Fibroblast of lung (primary cell): ENCODE data around the gene RUNX2. TPM values are rescaled to one million over a fixed set of nuclear protein-coding genes. Genes with fewer than 3 reads are reported as not detected.
"Not testable (repeated sequence)": the region's sequence is repeated elsewhere in the genome, so short reads cannot be mapped to it uniquely, and the experiment has no call there.

Source experiments
- DNase-seq, 2 donors: peaks; one replicate each; pipeline versions ENCODE4 v3.0.0 to v3.0.0-alpha.2; 2010; ENCODE audit warnings: low read depth in 2 of 2
- H2AFZ ChIP-seq: 2 replicates; pipeline ENCODE4 v1.5.1; 2012; ENCODE audit warnings: low read length, control low read depth, inconsistent platforms
- H3K27ac ChIP-seq: 2 replicates; pipeline ENCODE4 v1.5.1; 2011; ENCODE audit warnings: low read length, control low read depth; ENCODE audit not compliant: insufficient read depth
- H3K27me3 ChIP-seq: 2 replicates; pipeline ENCODE4 v1.5.1; 2011; ENCODE audit warnings: mild to moderate bottlenecking, low read length; ENCODE audit not compliant: control insufficient read depth, insufficient read depth
- H3K36me3 ChIP-seq: 2 replicates; pipeline ENCODE4 v1.5.1; 2011; ENCODE audit warnings: low read length; ENCODE audit not compliant: control insufficient read depth, insufficient read depth
- H3K4me1 ChIP-seq: 2 replicates; pipeline ENCODE4 v1.5.1; 2011; ENCODE audit warnings: low read length; ENCODE audit not compliant: control insufficient read depth, insufficient read depth; ENCODE audit errors: extremely low read depth
- H3K4me2 ChIP-seq: 2 replicates; pipeline ENCODE4 v1.5.1; 2011; ENCODE audit warnings: low read length, control low read depth; ENCODE audit not compliant: insufficient read depth; ENCODE audit errors: extremely low read depth
- H3K4me3 ChIP-seq, 4 experiments: fragments of 200-600 bp in 1 of 4; sonication (generic) in 1 of 4; replicated peaks in 1 of 4; 2 replicates each; pipeline ENCODE4 v1.5.1; 2011 to 2016; ENCODE audit warnings: low read length in 4 of 4, low read depth in 3 of 4, mild to moderate bottlenecking in 3 of 4, control low read depth in 2 of 4, inconsistent platforms in 1 of 4, mixed read lengths in 1 of 4; ENCODE audit not compliant: insufficient read depth in 1 of 4; ENCODE audit errors: control extremely low read depth in 1 of 4
- H3K79me2 ChIP-seq: 2 replicates; pipeline ENCODE4 v1.5.1; 2012; ENCODE audit warnings: mild to moderate bottlenecking, low read length, inconsistent platforms; ENCODE audit not compliant: control insufficient read depth, insufficient read depth
- H3K9ac ChIP-seq: 2 replicates; pipeline ENCODE4 v1.5.1; 2011; ENCODE audit warnings: mild to moderate bottlenecking, low read length, control low read depth; ENCODE audit not compliant: insufficient read depth
- H3K9me3 ChIP-seq: 2 replicates; pipeline ENCODE4 v1.5.1; 2012; ENCODE audit warnings: low read depth, low read length; ENCODE audit not compliant: control insufficient read depth, insufficient read depth
- H4K20me1 ChIP-seq: 2 replicates; pipeline ENCODE4 v1.5.1; 2011; ENCODE audit warnings: low read length; ENCODE audit not compliant: control insufficient read depth, insufficient read depth; ENCODE audit errors: extremely low read depth
- EZH2 ChIP-seq: IDR thresholded peaks from 2 replicates; pipeline ENCODE4 v1.5.1; 2012; ENCODE audit warnings: low read length, control low read depth, mild to moderate bottlenecking; ENCODE audit errors: missing control alignments
- polyA plus RNA-seq, 2 donors: library from polyadenylated mRNA; depleted of rRNA in 1 of 2; stranded (reverse) in 1 of 2; unstranded in 1 of 2; fragments of >200 nt; gene quantifications; 2 replicates each; pipeline ENCODE4 v1.2.1, GENCODE V29; 2011 to 2012; ENCODE audit warnings: missing spikeins in 1 of 2
- total RNA-seq: library from RNA; depleted of rRNA; stranded (reverse); fragments of >200 nt; gene quantifications from 2 replicates; pipeline ENCODE4 v1.2.1, GENCODE V29; 2014
- TF ChIP-seq, protein P1 (sequence below), 2 donors: IDR thresholded peaks in 1 of 2; conservative IDR thresholded peaks in 1 of 2; 1 replicate in 1 of 2; 2 replicates in 1 of 2; pipeline ENCODE4 v1.5.1; 2011 to 2012; ENCODE audit warnings: low read length in 2 of 2, control low read depth in 1 of 2, inconsistent platforms in 1 of 2, low read depth in 1 of 2, mild to moderate bottlenecking in 1 of 2

RUNX2 gene
- total and polyA plus RNA-seq, 2 donors (not counting 1 experiment from before 2014, with no cell fraction given) = 2.5 to 4.5 TPM

DNA sequence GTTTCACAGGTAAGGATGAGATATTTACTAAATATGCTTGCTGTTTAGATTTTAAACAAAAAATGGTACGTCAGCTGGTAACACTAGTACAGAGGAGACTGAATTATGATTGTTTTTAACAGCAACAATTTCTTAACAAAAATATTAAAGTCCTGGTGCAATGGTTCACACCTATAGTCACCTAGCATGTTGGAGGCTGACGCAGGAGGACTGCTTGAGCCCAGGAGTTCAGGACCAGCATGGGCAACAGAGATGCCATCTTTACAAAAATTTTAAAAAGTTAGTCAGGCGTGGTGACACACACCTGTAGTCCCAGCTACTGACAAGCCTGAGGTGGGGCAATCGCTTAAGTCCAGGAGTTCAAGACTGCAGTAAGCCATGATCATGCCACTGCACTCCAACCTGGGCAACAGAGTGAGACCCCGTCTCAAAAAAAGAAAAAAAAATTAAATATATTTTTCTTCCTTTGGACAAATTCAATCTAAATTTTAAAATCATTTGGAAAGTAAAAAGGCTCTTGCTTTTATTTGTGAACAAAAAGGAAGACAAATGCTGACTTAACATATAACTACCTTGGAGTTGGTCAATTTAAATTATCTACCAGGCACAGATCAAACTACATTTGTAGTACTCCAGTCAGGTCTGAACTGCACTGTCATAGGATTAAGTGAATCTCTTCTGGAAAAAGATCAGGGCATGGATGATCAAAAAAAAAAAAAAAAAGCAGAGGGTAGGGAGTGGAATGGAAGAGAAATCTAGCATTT is 38.2 kb upstream of the RUNX2 start:
- Histone ChIP-seq H3K4me3 (no peak overlapping the region), H3K9me3 (no peaks in the 10 kb centered on the region), H3K9ac (no peak overlapping the region), H4K20me1 (no peaks in the 10 kb centered on the region), H3K27me3 (no peaks in the 10 kb centered on the region), H3K4me1 (no peaks in the 10 kb centered on the region), H3K36me3 (no peaks in the 10 kb centered on the region), H3K4me2 (no peak overlapping the region), H3K79me2 (no peaks in the 10 kb centered on the region), H2AFZ (no peak overlapping the region), H3K27ac (no peak overlapping the region)
- DNase-seq = no peak
- no peak for TF ChIP-seq EZH2
- TF ChIP-seq, protein P1, sequence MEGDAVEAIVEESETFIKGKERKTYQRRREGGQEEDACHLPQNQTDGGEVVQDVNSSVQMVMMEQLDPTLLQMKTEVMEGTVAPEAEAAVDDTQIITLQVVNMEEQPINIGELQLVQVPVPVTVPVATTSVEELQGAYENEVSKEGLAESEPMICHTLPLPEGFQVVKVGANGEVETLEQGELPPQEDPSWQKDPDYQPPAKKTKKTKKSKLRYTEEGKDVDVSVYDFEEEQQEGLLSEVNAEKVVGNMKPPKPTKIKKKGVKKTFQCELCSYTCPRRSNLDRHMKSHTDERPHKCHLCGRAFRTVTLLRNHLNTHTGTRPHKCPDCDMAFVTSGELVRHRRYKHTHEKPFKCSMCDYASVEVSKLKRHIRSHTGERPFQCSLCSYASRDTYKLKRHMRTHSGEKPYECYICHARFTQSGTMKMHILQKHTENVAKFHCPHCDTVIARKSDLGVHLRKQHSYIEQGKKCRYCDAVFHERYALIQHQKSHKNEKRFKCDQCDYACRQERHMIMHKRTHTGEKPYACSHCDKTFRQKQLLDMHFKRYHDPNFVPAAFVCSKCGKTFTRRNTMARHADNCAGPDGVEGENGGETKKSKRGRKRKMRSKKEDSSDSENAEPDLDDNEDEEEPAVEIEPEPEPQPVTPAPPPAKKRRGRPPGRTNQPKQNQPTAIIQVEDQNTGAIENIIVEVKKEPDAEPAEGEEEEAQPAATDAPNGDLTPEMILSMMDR (conservative IDR thresholded peaks at IDR 0.05 in 1 of 2, IDR thresholded peaks at IDR 0.05 in 1 of 2; ENCODE audit: low read depth in 1 of 2, low read length in 2 of 2) = no peak

DNA sequence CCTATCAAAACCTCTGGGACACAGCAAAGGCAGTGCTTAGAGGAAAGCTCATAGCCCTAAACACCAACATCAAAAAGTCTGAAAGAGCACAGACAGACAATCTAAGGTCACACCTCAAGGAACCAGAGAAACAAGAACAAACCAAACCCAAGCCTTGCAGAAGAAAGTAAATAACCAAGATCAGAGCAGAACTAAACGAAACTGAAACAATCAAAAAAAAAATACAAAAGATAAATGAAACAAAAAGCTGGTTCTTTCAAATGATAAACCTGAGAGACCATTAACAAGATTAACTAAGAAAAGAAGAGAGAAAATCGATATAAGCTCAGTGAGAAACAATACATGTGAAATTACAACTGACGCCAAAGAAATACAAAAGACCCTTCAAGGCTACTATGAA is 34.8 kb upstream of the RUNX2 start:
- no peak for DNase-seq

DNA sequence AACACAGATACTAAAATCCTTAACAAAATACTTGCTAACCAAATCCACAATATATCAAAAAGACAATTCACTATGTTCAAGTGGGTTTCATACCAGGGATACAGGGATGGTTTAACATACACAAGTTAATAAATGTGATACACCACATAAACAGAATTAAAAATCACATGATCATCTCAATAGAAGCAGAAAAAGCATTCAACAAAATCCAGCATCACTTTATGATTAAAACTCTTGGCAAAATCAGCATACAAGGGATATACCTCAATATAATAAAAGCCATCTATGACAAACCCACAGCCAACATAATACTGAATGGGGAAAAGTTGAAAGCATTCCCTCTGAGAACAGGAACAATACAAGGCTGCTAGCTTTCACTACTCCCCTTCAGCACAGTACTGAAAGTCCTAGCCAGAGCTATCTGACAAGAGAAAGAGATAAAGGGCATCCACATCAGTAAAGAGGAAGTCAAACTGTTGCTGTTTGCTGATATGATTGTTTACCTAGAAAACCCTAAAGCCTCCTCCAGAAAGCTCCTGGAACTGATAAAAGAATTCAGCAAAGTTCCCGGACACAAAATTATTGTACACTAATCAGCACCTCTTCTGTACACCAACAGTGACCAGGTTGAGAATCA is 33.9 kb upstream of the RUNX2 start:
- not testable (repeated sequence) for H3K79me2 ChIP-seq, H3K27me3 ChIP-seq

More for the DNA sequence above, 34.8 kb upstream of the RUNX2 start:
- Histone ChIP-seq H3K4me1 (no peaks in the 10 kb centered on the region), H2AFZ (no peak overlapping the region), H4K20me1 (no peaks in the 10 kb centered on the region), H3K27me3 (no peaks in the 10 kb centered on the region), H3K4me2 (no peak overlapping the region), H3K4me3 (no peak overlapping the region), H3K27ac (no peak overlapping the region), H3K9ac (no peak overlapping the region), H3K79me2 (no peaks in the 10 kb centered on the region), H3K9me3 (no peaks in the 10 kb centered on the region), H3K36me3 (no peaks in the 10 kb centered on the region)
- TF ChIP-seq, protein P1 (conservative IDR thresholded peaks at IDR 0.05 in 1 of 2, IDR thresholded peaks at IDR 0.05 in 1 of 2; ENCODE audit: low read depth in 1 of 2, low read length in 2 of 2) = no peak
- TF ChIP-seq EZH2 = no peak

More for the DNA sequence above, 33.9 kb upstream of the RUNX2 start:
- H3K27ac ChIP-seq, H3K36me3 ChIP-seq, DNase-seq, H3K4me2 ChIP-seq, H3K4me3 ChIP-seq, H3K9me3 ChIP-seq, H3K9ac ChIP-seq, H4K20me1 ChIP-seq, H3K4me1 ChIP-seq, H2AFZ ChIP-seq: not testable (repeated sequence)
